OCI-LY3 (cell line): ENCODE data around the gene MPC1.

Experiments
- CTCF ChIP-seq: fragments of 200-600, 300-600 bp; sonication (generic); IDR thresholded peaks from 2 replicates; pipeline ENCODE4 v1.5.1; 2014; ENCODE audit warnings: antibody characterized with exemption, low read length, low read depth
- EZH2phosphoT487 ChIP-seq: fragments of 200-600 bp; shearing (Covaris generic); IDR thresholded peaks from 2 replicates; pipeline ENCODE4 v1.6.1; 2018; ENCODE audit warnings: antibody characterized with exemption, mixed run types, low read depth

GRCh38 chr6:166413491-166413951, 30.8 kb upstream of the MPC1 start:
- TF ChIP-seq EZH2phosphoT487 (no peak), CTCF (no peak)
